Thyroid gland (tissue), 4 donors: ENCODE measurements around the gene BCL2L11.

Source experiments
- POLR2A ChIP-seq, 2 donors: fragments of 450-650 bp; IDR thresholded peaks; one replicate each; pipeline ENCODE4 v1.6.1; 2017; ENCODE audit warnings: antibody characterized with exemption in 2 of 2, mild to moderate bottlenecking in 2 of 2, moderate library complexity in 1 of 2
- TF ChIP-seq, protein P1 (sequence below), 6 experiments: fragments of 200-600 bp in 3 of 6; fragments of 450-650 bp in 3 of 6; sonication (generic) in 3 of 6; IDR thresholded peaks; one replicate each; pipeline ENCODE4 v1.5.1; 2016 to 2019; ENCODE audit warnings: antibody characterized with exemption in 6 of 6, mild to moderate bottlenecking in 2 of 6, inconsistent platforms in 1 of 6, moderate library complexity in 1 of 6

DNA sequence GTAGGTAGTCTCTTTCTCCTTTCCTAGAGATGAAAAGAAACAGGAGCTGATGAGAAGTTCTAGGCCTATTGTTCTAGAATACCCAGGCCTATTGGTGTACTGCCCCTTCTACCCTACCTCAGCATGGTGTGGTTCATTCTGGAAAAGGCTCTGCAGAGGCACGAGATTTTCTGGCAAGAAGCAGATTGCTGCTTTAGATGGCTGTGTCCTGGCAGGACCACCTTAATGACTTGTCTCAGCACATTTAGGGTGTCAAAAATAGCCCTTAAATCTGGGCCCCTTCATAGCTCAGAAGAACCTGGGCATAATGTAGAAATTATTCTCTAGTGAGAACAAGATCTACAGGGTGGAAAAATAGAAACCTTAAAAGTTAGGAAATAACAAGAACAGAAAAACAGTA lies 87.9 kb downstream of the BCL2L11 start:
- no peak for TF ChIP-seq POLR2A (IDR thresholded peaks at IDR 0.05)
- TF ChIP-seq, protein P1, sequence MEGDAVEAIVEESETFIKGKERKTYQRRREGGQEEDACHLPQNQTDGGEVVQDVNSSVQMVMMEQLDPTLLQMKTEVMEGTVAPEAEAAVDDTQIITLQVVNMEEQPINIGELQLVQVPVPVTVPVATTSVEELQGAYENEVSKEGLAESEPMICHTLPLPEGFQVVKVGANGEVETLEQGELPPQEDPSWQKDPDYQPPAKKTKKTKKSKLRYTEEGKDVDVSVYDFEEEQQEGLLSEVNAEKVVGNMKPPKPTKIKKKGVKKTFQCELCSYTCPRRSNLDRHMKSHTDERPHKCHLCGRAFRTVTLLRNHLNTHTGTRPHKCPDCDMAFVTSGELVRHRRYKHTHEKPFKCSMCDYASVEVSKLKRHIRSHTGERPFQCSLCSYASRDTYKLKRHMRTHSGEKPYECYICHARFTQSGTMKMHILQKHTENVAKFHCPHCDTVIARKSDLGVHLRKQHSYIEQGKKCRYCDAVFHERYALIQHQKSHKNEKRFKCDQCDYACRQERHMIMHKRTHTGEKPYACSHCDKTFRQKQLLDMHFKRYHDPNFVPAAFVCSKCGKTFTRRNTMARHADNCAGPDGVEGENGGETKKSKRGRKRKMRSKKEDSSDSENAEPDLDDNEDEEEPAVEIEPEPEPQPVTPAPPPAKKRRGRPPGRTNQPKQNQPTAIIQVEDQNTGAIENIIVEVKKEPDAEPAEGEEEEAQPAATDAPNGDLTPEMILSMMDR (IDR thresholded peaks at IDR 0.05), result no peak
